ENCODE data around the gene PLAGL2. TPM values are rescaled to one million over a fixed set of nuclear protein-coding genes. Genes with fewer than 3 reads are reported as not detected.

The PLAGL2 gene
- total and polyA plus RNA-seq, 2 of the 8 experiments (the other 6 are each of a cell fraction or from before 2014, with no cell fraction given) = 20.6 to 25.4 TPM

GRCh38 chr20:32232326-32232886, 24.9 kb upstream of the PLAGL2 start:
- ChIA-PET CTCF (ENCODE audit: partially characterized antibody) (interaction anchor here (0.6 kb wide), 1 partner anchor 920 kb away, joined by 3 read pairs; no protein-coding TSS in a partner anchor), POLR2A (ENCODE audit: partially characterized antibody) (interaction anchor here (0.9 to 2.4 kb wide), 2 partner anchors 10 to 19 kb away, joined by 3 to 6 read pairs; no protein-coding TSS in a partner anchor)
- H4K5ac ChIP-seq (ENCODE audit: insufficient read length, low read depth, low read length) = no peak overlapping the region
- no peaks in the 10 kb centered on the region for H3K4me1 ChIP-seq (replicated peaks in 1 of 4; ENCODE audit: control insufficient read depth in 3 of 4, insufficient read depth in 4 of 4, low read length in 3 of 4)
- H2BK5ac ChIP-seq (ENCODE audit: low read depth, low read length) = no peak overlapping the region
- peaks cover 20 to 50% (median 42%) of the 10 kb centered on the region in 4 experiments; a peak in 6 of 8 replicates for H3K36me3 ChIP-seq (ENCODE audit: control insufficient read depth in 2 of 4, insufficient read depth in 4 of 4, low read length in 3 of 4)
- no peak overlapping the region for H2AFZ ChIP-seq (ENCODE audit: low read length)
- TF ChIP-seq MAX (IDR thresholded peaks at IDR 0.05) (no peak), KDM4A (IDR thresholded peaks at IDR 0.05; ENCODE audit: low read depth, low read length, severe bottlenecking) (no peak), SUZ12 (IDR thresholded peaks at IDR 0.05; ENCODE audit: low read length) (no peak), KDM5A (IDR thresholded peaks at IDR 0.05; ENCODE audit: low read length) (no peak), TCF12 (IDR thresholded peaks at IDR 0.05; ENCODE audit: low read depth, low read length) (no peak)
- no peak overlapping the region for H3K56ac ChIP-seq (replicated peaks; ENCODE audit: insufficient read length, low read depth, low read length)
- DNase-seq (ENCODE audit: low read depth in 1 of 2, low spot score in 2 of 2) = no peak
- no peak overlapping the region for H3K4me3 ChIP-seq (ENCODE audit: extremely low read depth in 1 of 4, insufficient read depth in 2 of 4, low read depth in 3 of 4, low read length in 4 of 4)
- no peak for FAIRE-seq
- no peak overlapping the region for H2BK120ac ChIP-seq (replicated peaks; ENCODE audit: low read depth, low read length)
- H3K27me3 ChIP-seq (replicated peaks in 1 of 4; ENCODE audit: control insufficient read depth in 3 of 4, extremely low read depth in 1 of 4, insufficient read depth in 3 of 4, low read length in 3 of 4) = no peaks in the 10 kb centered on the region
- no peak overlapping the region for H4K8ac ChIP-seq (ENCODE audit: extremely low read depth, insufficient read depth, low read length)
- no peak overlapping the region for H3K14ac ChIP-seq (ENCODE audit: insufficient read length)
- no peak overlapping the region for H3K4me2 ChIP-seq (ENCODE audit: insufficient read depth in 1 of 2, low read depth in 2 of 2, low read length in 2 of 2)
- no peaks in the 10 kb centered on the region for H3K9me3 ChIP-seq (ENCODE audit: insufficient read depth in 2 of 2, low read depth in 1 of 2, low read length in 1 of 2)
- H2BK20ac ChIP-seq (ENCODE audit: low read length) = no peak overlapping the region
- H2AK5ac ChIP-seq (ENCODE audit: low read depth, low read length) = no peak overlapping the region
- no peaks in the 10 kb centered on the region; the same call in 1 of the 2 replicates for H3K79me1 ChIP-seq (ENCODE audit: low read depth, low read length)
- peaks cover 0 to 1% of the 10 kb centered on the region in 2 experiments for H4K20me1 ChIP-seq (replicated peaks in 1 of 2; ENCODE audit: control insufficient read depth in 1 of 2, insufficient read depth in 2 of 2, low read length in 2 of 2)
- no peak overlapping the region for H3K18ac ChIP-seq (ENCODE audit: extremely low read depth, low read length)
- no peak overlapping the region for H3K23ac ChIP-seq (ENCODE audit: insufficient read length)
- H3K23me2 ChIP-seq (ENCODE audit: low read depth, low read length) = no peaks in the 10 kb centered on the region
- no peaks in the 10 kb centered on the region for H3K79me2 ChIP-seq (ENCODE audit: control insufficient read depth in 1 of 2, insufficient read depth in 2 of 2, low read length in 2 of 2)
- no peak overlapping the region for H3K9ac ChIP-seq (replicated peaks in 1 of 4; ENCODE audit: extremely low read depth in 1 of 4, low read depth in 3 of 4, low read length in 3 of 4)
- no peak overlapping the region for H3K27ac ChIP-seq (ENCODE audit: low read depth, low read length)
- H4K91ac ChIP-seq (replicated peaks; ENCODE audit: insufficient read length, low read length) = no peak overlapping the region
- H2BK15ac ChIP-seq (ENCODE audit: low read length) = no peak overlapping the region
- no peak overlapping the region for H3K4ac ChIP-seq (replicated peaks; ENCODE audit: insufficient read length, low read depth, low read length)
- no peak overlapping the region for H2BK12ac ChIP-seq (ENCODE audit: low read depth, low read length)

All from H1 (cell line).